Measurements from ENCODE around the gene EVA1A.

Gene EVA1A

DNA sequence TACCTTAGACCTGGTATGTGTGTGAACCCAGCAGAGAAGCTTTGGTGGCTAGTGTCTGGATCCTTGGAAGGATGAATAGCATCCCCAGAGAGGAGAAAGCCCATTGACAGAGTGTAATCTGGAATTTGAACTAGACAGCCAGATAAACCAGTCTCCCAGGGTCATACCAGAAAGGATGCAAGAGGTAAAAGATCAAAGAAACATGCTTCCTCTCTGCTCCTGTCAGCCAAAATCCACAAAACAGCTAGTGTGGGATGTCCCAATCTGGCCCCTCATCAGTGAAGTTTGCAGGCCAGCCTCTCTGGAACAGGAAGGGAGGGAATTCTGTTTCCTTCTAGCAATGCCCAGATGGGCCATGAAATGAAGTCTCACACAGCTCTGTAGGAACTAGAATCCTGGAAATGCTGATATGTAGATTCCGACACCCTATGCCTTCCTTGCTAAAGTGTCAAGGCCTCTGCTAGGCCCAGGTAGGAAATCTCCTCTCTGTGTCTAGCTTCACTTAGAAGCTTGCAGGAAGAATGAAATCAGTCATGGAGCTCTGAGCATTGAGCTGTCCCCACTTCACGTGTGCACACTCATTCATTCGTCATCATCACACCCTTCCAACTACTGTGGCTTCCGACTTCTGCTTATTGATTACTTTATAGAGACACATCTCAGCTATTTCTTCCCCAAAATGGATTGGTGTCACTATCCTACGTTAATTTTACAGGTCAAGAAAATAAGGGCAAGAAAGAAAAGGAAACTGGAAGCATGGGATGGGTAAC lies 38.0 kb downstream of the EVA1A start:
- Histone ChIP-seq H3K4me3 (no peak overlapping the region), H3K4me1 (no peaks in the 10 kb centered on the region), H4K20me1 (no peaks in the 10 kb centered on the region), H3K27ac (no peak overlapping the region), H3K4me2 (no peak overlapping the region), H3K9ac (no peak overlapping the region), H3K9me3 (no peaks in the 10 kb centered on the region), H3K36me3 (no peaks in the 10 kb centered on the region), H3K27me3 (no peaks in the 10 kb centered on the region)
- TF ChIP-seq Cebpa-rat (IDR thresholded peaks at IDR 0.05): no peak

DNA sequence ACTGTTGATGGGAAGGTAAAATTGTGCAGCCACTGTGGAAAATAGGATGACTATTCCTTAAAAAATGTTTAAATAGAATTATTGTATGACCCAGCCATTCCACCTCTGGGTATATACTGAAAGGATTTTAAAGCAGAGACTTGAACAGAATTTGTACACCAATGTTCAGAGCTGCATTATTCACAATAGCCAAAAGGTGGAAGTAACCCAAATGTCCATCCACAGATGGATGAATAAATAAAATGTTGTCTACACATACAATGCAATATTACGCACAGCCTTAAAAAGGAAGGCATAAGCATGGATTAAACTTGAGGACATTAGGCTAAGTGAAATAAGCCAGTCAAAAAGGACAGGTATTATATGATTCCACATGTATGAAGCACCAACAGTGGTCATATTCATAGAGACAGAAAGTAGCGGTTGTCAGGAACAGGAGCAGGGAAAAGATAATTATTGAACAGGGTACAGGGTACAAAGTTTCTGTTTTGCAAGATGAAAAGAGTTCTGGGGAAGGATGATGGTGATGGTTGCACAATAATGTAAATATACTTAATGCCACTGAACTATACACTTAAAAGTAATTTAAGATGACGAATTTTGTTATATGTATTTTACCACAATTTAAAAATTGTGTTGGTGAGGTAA lies 39.4 kb downstream of the EVA1A start:
- Histone ChIP-seq H3K9me3 (no peaks in the 10 kb centered on the region), H3K9ac (no peak overlapping the region), H3K36me3 (no peaks in the 10 kb centered on the region), H3K4me2 (no peak overlapping the region), H3K4me1 (no peaks in the 10 kb centered on the region), H3K27me3 (no peaks in the 10 kb centered on the region), H3K27ac (no peak overlapping the region), H3K4me3 (no peak overlapping the region), H4K20me1 (no peaks in the 10 kb centered on the region)
- TF ChIP-seq Cebpa-rat (IDR thresholded peaks at IDR 0.05): no peak

DNA sequence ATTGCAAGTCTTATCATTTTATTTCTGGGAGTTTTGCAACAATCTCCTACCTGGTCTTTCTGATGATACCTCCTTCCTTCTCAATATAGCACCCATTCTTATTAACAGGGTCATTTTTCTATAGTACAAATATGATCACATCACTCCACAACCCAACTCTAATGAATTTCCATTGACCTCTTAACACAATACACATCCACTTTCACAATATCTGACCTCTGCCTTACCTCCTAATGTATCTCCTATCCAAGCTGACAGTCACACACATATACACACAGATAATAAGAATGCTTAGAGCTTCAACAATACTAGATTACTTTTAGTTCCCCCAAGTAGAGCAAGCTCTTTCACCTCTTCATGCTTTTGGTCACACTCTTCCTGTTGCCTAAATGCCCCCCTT lies 40.9 kb downstream of the EVA1A start:
- Histone ChIP-seq H3K4me3 (no peak overlapping the region), H3K4me1 (no peaks in the 10 kb centered on the region), H3K9ac (no peak overlapping the region), H3K36me3 (no peaks in the 10 kb centered on the region), H3K9me3 (no peaks in the 10 kb centered on the region), H3K27ac (no peak overlapping the region), H3K4me2 (no peak overlapping the region), H4K20me1 (no peaks in the 10 kb centered on the region), H3K27me3 (no peaks in the 10 kb centered on the region)
- no peak for TF ChIP-seq Cebpa-rat (IDR thresholded peaks at IDR 0.05)

DNA sequence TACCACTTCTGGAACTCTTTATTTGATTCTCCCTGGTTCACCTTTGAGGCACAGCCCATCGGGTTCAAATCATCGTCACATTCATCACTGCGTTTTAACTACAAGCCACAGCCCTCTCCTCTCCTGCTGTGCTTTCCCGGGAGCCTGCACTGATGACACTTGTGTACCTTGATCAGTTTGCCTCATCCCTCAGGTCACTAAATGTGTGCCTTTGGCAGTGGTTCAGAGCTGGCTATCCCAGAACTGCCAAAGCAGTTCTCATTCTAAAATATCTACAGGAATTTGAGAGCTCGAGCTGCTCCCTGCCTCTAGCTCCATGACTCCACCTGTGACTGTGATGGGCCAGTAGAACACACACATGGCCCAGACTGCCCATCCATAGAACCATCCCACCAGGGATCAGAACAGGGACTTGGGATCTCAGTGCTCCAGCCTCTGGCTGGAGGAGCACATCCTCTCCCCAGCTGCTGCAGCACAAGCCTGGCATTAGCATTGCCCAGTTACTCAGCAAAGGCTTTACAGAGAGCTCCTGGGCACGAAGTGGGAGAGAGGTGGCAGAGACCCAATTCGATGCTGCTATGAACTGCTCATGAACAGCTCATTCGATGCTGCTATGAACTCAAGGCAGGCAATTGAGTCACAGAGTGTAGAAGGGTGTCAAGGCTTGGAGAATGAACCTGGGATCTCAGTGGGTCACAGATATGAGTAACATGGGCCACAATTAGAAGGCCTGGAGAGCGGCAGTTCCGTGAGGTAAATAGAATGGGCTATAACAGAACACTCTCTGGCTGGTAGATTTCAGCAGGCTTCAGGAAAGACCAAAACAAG lies 41.9 kb downstream of the EVA1A start:
- Histone ChIP-seq H3K4me1 (no peaks in the 10 kb centered on the region), H4K20me1 (no peaks in the 10 kb centered on the region), H3K4me2 (no peak overlapping the region), H3K9ac (no peak overlapping the region), H3K36me3 (no peaks in the 10 kb centered on the region), H3K9me3 (no peaks in the 10 kb centered on the region), H3K27ac (no peak overlapping the region), H3K4me3 (no peak overlapping the region), H3K27me3 (no peaks in the 10 kb centered on the region)
- TF ChIP-seq Cebpa-rat (IDR thresholded peaks at IDR 0.05): no peak

DNA sequence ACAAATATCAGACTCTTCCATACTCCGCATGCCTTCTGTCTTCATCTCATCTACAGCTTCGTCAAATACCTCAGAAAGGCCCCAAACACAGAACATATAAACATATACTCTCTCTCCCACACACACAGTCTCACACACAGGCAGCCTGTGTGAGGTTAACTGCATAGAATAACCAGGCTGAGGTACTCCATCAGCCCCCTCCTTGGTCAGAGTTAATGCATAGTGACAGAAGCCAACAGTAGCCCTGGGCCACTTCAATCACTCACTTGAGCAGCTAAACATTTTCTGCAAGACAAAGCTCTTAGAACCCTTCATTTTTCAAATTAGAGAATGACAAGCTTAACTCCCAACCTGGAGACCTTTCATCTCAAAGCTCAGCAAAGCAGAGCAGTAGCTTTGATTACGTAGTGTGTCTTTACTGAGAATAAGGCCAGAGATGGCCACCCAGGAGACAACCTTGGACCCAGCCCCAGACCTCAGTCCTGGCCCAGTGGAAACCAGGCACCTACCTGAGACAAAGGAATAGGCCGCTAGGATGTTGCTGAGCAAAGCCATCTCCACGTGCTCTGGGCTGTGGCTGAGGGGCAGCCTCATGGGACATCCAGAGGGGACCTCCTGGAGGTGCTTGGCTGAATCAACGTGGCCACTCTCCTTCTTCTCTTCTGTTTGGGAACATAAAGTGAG lies 43.0 kb downstream of the EVA1A start:
- H3K9ac ChIP-seq: no peak overlapping the region
- no peaks in the 10 kb centered on the region for H3K36me3 ChIP-seq
- TF ChIP-seq Cebpa-rat (IDR thresholded peaks at IDR 0.05): no peak
- no peak overlapping the region for H3K4me3 ChIP-seq
- no peaks in the 10 kb centered on the region for H3K27me3 ChIP-seq
- no peak overlapping the region for H3K27ac ChIP-seq
- peaks cover 7% of the 10 kb centered on the region for H3K9me3 ChIP-seq
- no peaks in the 10 kb centered on the region for H4K20me1 ChIP-seq
- H3K4me1 ChIP-seq: no peaks in the 10 kb centered on the region
- H3K4me2 ChIP-seq: no peak overlapping the region

DNA sequence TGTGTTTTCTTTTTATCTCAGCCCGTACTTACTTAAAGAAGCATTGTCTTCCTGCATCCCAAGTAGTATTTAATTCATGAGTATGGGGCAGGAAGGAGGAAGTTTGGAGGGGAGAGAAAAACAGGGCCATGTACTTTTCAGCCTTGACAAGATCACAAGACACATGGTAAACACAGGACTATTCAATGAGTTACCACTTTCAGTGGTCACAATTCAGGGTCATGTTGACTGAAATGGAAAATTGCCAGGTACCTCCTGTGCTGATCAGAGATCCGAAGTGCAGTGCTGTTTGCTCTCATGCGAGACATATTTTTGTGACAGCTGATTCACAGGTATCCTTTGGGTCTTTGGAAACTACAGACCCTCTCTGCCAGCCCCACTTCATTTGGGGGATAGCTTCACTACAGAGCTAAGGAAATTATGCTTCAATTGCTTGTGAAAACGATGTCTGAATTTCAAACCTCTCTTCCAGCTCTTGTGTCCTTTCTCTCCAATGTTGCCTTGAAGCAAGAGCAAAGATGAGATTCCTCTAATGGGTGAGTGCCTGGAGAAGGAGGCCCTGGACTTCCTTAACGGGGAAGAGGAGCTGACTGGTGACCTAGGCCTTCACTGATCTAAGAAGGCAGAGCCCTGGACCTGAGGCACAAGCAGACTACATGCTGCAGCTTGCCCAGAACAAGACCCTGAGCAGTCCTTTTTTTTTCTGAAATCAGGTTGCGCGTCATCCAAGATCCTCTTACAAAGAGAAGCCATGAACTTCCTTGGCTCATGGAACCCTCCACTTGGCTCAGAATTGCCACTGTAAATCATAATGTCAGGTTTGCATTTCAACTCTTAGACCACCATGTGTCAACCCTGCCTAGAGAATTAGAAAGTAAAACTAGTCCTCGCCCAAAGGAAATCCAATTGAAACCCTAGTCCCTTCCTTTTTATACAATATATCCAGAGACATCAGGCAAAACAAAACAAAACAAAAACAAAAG lies 44.1 kb downstream of the EVA1A start:
- Histone ChIP-seq H3K27ac (no peak overlapping the region), H3K9ac (no peak overlapping the region), H3K4me3 (no peak overlapping the region)

DNA sequence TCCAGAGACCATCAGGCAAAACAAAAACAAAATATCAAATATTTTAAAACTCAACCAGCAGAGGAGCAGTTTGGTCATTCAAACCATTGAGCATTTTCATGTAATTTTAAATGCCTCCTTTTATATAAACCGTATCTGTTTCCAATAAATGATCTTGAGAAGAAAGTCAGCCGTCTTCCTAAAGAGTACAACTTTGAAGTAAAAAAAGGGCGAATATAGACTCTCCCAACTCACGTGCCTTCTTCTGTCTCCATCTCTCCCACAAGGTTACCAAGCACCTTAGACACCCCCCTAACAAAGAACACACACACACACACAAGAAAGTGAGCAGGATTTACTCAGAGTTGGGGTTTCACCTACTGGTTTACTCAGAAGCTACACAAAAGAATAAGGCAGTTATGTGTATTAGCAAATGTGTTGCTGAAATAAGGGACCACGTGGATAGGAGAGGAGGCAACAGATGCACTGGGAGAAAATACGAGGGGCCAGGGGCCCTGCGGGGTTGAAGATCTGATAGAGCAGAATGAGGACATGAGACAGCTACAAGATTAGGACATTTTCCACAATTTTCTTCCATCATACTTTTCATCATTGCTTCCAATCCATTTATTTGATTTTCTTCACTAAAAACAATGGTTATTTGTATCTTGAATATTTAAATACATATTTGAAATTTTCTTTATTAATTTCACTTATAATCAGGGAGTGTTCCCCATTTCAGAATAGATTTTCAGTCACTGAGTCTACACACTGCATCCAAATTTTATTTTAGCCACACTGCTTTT lies 45.0 kb downstream of the EVA1A start:
- Histone ChIP-seq H3K36me3 (no peaks in the 10 kb centered on the region), H3K4me2 (no peak overlapping the region), H3K9me3 (peaks cover 13% of the 10 kb centered on the region), H4K20me1 (no peaks in the 10 kb centered on the region), H3K4me1 (no peaks in the 10 kb centered on the region), H3K4me3 (no peak overlapping the region), H3K27ac (no peak overlapping the region), H3K9ac (no peak overlapping the region), H3K27me3 (no peaks in the 10 kb centered on the region)
- TF ChIP-seq Cebpa-rat (IDR thresholded peaks at IDR 0.05): no peak

More for the DNA sequence above, 44.1 kb downstream of the EVA1A start:
- H3K27me3 ChIP-seq: no peaks in the 10 kb centered on the region
- H4K20me1 ChIP-seq: no peaks in the 10 kb centered on the region
- H3K9me3 ChIP-seq: peaks cover 13% of the 10 kb centered on the region
- H3K4me1 ChIP-seq: no peaks in the 10 kb centered on the region
- no peak for TF ChIP-seq Cebpa-rat (IDR thresholded peaks at IDR 0.05)
- H3K4me2 ChIP-seq: no peak overlapping the region
- no peaks in the 10 kb centered on the region for H3K36me3 ChIP-seq

DNA sequence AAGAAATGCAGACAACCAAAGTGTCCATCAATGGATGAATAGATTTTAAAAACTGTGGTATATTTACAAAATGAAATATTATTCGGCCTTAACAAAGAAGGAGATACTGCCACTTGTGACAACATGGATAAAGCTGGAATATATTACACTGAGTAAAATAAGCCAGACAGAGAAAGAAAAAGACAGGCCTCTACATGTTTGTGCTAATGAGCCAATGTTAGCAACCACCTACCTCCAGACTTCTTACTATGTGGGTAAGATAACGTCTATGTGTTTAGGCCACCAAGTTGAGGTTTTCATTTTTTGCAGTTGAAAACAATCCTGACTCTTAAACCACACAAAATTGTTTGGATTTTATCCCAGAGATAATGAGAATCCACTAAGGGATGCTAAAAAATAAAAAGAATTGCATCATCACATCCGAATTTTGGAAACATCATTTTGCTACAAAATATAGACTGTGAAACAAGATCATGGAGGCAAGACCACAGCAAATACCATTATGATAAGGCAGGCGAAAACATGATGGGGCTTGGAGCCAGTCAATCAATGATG lies 47.0 kb downstream of the EVA1A start:
- Histone ChIP-seq H3K27ac (no peak overlapping the region), H3K4me3 (no peak overlapping the region), H4K20me1 (no peaks in the 10 kb centered on the region), H3K4me2 (no peak overlapping the region), H3K9me3 (peaks cover 19% of the 10 kb centered on the region), H3K27me3 (no peaks in the 10 kb centered on the region), H3K9ac (no peak overlapping the region), H3K36me3 (no peaks in the 10 kb centered on the region), H3K4me1 (no peaks in the 10 kb centered on the region)
- no peak for TF ChIP-seq Cebpa-rat (IDR thresholded peaks at IDR 0.05)

Measured in BLaER1 (cell line).